Measurements from ENCODE around the gene MAST3.

DNA sequence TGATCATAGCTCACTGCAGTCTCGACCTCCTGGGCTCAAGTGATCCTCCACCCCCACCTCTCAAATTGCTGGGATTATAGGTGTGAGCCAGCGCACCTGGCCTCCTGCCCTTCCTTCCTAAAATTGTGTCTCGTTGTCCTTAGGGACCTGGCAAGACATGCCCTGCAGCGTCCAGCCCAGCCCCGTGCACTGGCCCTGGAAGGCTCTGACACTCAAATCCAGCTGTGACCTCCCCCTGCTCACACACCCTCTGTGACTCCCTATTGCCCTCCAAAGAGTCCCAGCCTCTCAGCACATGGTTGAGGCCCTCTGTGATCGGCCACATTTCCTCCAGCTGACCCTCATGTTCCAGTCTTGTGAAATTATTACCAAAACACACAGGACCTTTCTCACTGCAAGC lies 100.4 kb downstream of the MAST3 start:
- TF ChIP-seq, protein P1, sequence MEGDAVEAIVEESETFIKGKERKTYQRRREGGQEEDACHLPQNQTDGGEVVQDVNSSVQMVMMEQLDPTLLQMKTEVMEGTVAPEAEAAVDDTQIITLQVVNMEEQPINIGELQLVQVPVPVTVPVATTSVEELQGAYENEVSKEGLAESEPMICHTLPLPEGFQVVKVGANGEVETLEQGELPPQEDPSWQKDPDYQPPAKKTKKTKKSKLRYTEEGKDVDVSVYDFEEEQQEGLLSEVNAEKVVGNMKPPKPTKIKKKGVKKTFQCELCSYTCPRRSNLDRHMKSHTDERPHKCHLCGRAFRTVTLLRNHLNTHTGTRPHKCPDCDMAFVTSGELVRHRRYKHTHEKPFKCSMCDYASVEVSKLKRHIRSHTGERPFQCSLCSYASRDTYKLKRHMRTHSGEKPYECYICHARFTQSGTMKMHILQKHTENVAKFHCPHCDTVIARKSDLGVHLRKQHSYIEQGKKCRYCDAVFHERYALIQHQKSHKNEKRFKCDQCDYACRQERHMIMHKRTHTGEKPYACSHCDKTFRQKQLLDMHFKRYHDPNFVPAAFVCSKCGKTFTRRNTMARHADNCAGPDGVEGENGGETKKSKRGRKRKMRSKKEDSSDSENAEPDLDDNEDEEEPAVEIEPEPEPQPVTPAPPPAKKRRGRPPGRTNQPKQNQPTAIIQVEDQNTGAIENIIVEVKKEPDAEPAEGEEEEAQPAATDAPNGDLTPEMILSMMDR (IDR thresholded peaks at IDR 0.05), result no peak
- TF ChIP-seq JUN (CRISPR knock-in tag; IDR thresholded peaks at IDR 0.05) (no peak), KAT7 (CRISPR knock-in tag; IDR thresholded peaks at IDR 0.05; ENCODE audit: borderline replicate concordance) (no peak), ZBTB21 (CRISPR knock-in tag; IDR thresholded peaks at IDR 0.05; ENCODE audit: borderline replicate concordance) (no peak), NR1H2 (CRISPR knock-in tag; IDR thresholded peaks at IDR 0.05) (no peak), ZNF317 (CRISPR knock-in tag; IDR thresholded peaks at IDR 0.05; ENCODE audit: borderline replicate concordance, low read depth) (no peak), SOX15 (CRISPR knock-in tag; IDR thresholded peaks at IDR 0.05) (no peak), ZNF232 (CRISPR knock-in tag; IDR thresholded peaks at IDR 0.05) (no peak)
- TF ChIP-seq, protein P2, sequence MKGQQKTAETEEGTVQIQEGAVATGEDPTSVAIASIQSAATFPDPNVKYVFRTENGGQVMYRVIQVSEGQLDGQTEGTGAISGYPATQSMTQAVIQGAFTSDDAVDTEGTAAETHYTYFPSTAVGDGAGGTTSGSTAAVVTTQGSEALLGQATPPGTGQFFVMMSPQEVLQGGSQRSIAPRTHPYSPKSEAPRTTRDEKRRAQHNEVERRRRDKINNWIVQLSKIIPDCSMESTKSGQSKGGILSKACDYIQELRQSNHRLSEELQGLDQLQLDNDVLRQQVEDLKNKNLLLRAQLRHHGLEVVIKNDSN (CRISPR knock-in tag; IDR thresholded peaks at IDR 0.05), result no peak
- TF ChIP-seq, protein P3, sequence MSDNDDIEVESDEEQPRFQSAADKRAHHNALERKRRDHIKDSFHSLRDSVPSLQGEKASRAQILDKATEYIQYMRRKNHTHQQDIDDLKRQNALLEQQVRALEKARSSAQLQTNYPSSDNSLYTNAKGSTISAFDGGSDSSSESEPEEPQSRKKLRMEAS (CRISPR knock-in tag; IDR thresholded peaks at IDR 0.05), result no peak
- TF ChIP-seq, protein P4, sequence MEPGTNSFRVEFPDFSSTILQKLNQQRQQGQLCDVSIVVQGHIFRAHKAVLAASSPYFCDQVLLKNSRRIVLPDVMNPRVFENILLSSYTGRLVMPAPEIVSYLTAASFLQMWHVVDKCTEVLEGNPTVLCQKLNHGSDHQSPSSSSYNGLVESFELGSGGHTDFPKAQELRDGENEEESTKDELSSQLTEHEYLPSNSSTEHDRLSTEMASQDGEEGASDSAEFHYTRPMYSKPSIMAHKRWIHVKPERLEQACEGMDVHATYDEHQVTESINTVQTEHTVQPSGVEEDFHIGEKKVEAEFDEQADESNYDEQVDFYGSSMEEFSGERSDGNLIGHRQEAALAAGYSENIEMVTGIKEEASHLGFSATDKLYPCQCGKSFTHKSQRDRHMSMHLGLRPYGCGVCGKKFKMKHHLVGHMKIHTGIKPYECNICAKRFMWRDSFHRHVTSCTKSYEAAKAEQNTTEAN (CRISPR knock-in tag; IDR thresholded peaks at IDR 0.05), result no peak

Measured in WTC11 (cell line).